GM23338 (cell line): ENCODE measurements around the gene ZNF365. TPM values are rescaled to one million over a fixed set of nuclear protein-coding genes. Genes with fewer than 3 reads are reported as not detected.

Experiments
- ATAC-seq: fragments of 200-7000 bp; cut with Tn5 transposase; 3 replicates; pipeline ENCODE4 v1.9.1; 2020
- DNase-seq: peaks from one replicate; pipeline ENCODE4 v3.0.0-alpha.2; 2015; ENCODE audit warnings: low spot score
- H2AFZ ChIP-seq: fragments of 200-600 bp; sonication (generic); 2 replicates; pipeline ENCODE4 v1.8.0; 2016; ENCODE audit warnings: antibody characterized with exemption, mild to moderate bottlenecking, moderate library complexity
- H3F3A ChIP-seq: fragments of 200-600 bp; sonication (generic); replicated peaks from 2 replicates; pipeline ENCODE4 v1.8.0; 2017; ENCODE audit warnings: antibody characterized with exemption, mixed run types, low read depth
- H3K27ac ChIP-seq: fragments of 200-600 bp; sonication (generic); 2 replicates; pipeline ENCODE4 v1.6.1; 2016; ENCODE audit warnings: low read depth
- H3K27me3 ChIP-seq: fragments of 200-600 bp; sonication (generic); 2 replicates; pipeline ENCODE4 v1.8.0; 2016; ENCODE audit warnings: mild to moderate bottlenecking, mixed run types, moderate library complexity; ENCODE audit not compliant: insufficient read depth
- H3K36me3 ChIP-seq: fragments of 200-600 bp; sonication (generic); 2 replicates; pipeline ENCODE4 v1.8.0; 2016; ENCODE audit warnings: mild to moderate bottlenecking; ENCODE audit not compliant: insufficient read depth
- H3K4me1 ChIP-seq: fragments of 200-600 bp; sonication (generic); 2 replicates; pipeline ENCODE4 v1.8.0; 2016; ENCODE audit warnings: mild to moderate bottlenecking, moderate library complexity; ENCODE audit not compliant: insufficient read depth
- H3K4me2 ChIP-seq: fragments of 200-600 bp; sonication (generic); 2 replicates; pipeline ENCODE4 v1.7.1; 2017; ENCODE audit warnings: mixed run types
- H3K4me3 ChIP-seq: fragments of 200-600 bp; sonication (generic); 2 replicates; pipeline ENCODE4 v1.6.1; 2016; ENCODE audit warnings: mixed run types
- H3K79me2 ChIP-seq: fragments of 200-600 bp; sonication (generic); replicated peaks from 2 replicates; pipeline ENCODE4 v1.8.0; 2017; ENCODE audit warnings: mild to moderate bottlenecking; ENCODE audit not compliant: insufficient read depth
- H3K9me2 ChIP-seq: fragments of 200-600 bp; sonication (generic); 2 replicates; pipeline ENCODE4 v1.8.0; 2017; ENCODE audit not compliant: insufficient read depth
- H4K20me1 ChIP-seq: fragments of 200-600 bp; sonication (generic); replicated peaks from 2 replicates; pipeline ENCODE4 v1.8.0; 2017; ENCODE audit warnings: mild to moderate bottlenecking; ENCODE audit not compliant: insufficient read depth
- H3K27ac Mint-ChIP-seq: 2 replicates; pipeline ENCODE4 v1.8.0; 2020; ENCODE audit warnings: inconsistent platforms, mild to moderate bottlenecking, moderate library complexity, mixed read lengths
- H3K27me3 Mint-ChIP-seq: 3 replicates; pipeline ENCODE4 v1.8.0; 2022; ENCODE audit warnings: low read depth, mild to moderate bottlenecking, moderate library complexity, mixed read lengths, inconsistent platforms; ENCODE audit not compliant: insufficient read depth, poor library complexity
- H3K36me3 Mint-ChIP-seq: 3 replicates; pipeline ENCODE4 v1.8.0; 2021; ENCODE audit warnings: low read depth, mild to moderate bottlenecking, inconsistent platforms, moderate library complexity, mixed read lengths
- H3K4me1 Mint-ChIP-seq: 3 replicates; pipeline ENCODE4 v1.8.0; 2020; ENCODE audit warnings: mild to moderate bottlenecking, inconsistent platforms, mixed read lengths
- H3K4me3 Mint-ChIP-seq: 3 replicates; pipeline ENCODE4 v1.8.0; 2021; ENCODE audit warnings: moderate library complexity, mild to moderate bottlenecking, inconsistent platforms, mixed read lengths
- H3K9me3 Mint-ChIP-seq: 3 replicates; pipeline ENCODE4 v1.8.0; 2020; ENCODE audit warnings: moderate library complexity, mild to moderate bottlenecking, inconsistent platforms, mixed read lengths
- ZNF331 ChIP-seq: fragments of 250-450 bp; sonication (Bioruptor Pico); IDR thresholded peaks from 2 replicates; pipeline ENCODE4 v1.5.0; 2020; ENCODE audit warnings: low read depth, mild to moderate bottlenecking, moderate library complexity
- polyA plus RNA-seq: library from polyadenylated mRNA; unstranded; fragments of >200 nt; fragmentation: Nextera tagmentation; extraction: Ambion mirVana; gene quantifications from 2 replicates; pipeline ENCODE4 v1.2.1, GENCODE V29; 2016
- small RNA-seq: library from RNA; depleted of rRNA; stranded (forward); fragments of <200 nt; gene quantifications from one replicate; pipeline ENCODE3, GENCODE V24; 2014; ENCODE audit warnings: low replicate concordance
- total RNA-seq: library from RNA; depleted of rRNA; stranded (reverse); fragments of >200 nt; shearing (Covaris generic); gene quantifications from 2 replicates; pipeline ENCODE4 v1.2.3, GENCODE V29; 2014; rRNA removed

The ZNF365 gene
- total and polyA plus RNA-seq, 2 experiments from 2014 or later = 0.19 to 0.59 TPM

GRCh38 chr10:62451611-62451975 is 77.4 kb downstream of the ZNF365 start:
- Mint-ChIP-seq H3K4me3 (no peak overlapping the region), H3K9me3 (no peaks in the 10 kb centered on the region; the same call in 2 of the 3 replicates), H3K36me3 (no peaks in the 10 kb centered on the region), H3K4me1 (no peaks in the 10 kb centered on the region), H3K27me3 (peaks cover 1% of the 10 kb centered on the region), H3K27ac (no peak overlapping the region)
- no peak for TF ChIP-seq ZNF331 (CRISPR knock-in tag)
- Histone ChIP-seq H3K4me3 (no peak overlapping the region), H3K4me1 (no peaks in the 10 kb centered on the region), H3F3A (no peaks in the 10 kb centered on the region), H4K20me1 (no peaks in the 10 kb centered on the region), H3K27ac (no peak overlapping the region), H3K9me2 (peaks cover 5% of the 10 kb centered on the region; the same call in 1 of the 2 replicates), H3K79me2 (no peaks in the 10 kb centered on the region), H3K4me2 (no peak overlapping the region), H3K36me3 (no peaks in the 10 kb centered on the region), H3K27me3 (no peaks in the 10 kb centered on the region), H2AFZ (0 out of 2 replicates have a peak overlapping the region, but pooled peaks have one; percentile 23)
- ATAC-seq (no peak), DNase-seq (no peak)

Small RNAs within 50 kb of the gene (small RNA-seq; reads per million reads assigned to genes)
- 0.07 reads per million for gene RN7SL591P

Other genes with a start within 250 kb of the ZNF365 start
- gene RTKN2, start 105.5 kb upstream of the ZNF365 start, total RNA-seq = 23.6 and 25.4 TPM in 2 replicates
- 11.7 and 15.3 TPM in 2 replicates for gene RTKN2, start 105.5 kb upstream of the ZNF365 start, polyA plus RNA-seq